ENCODE results near the gene PXT1. TPM values are rescaled to one million over a fixed set of nuclear protein-coding genes. Genes with fewer than 3 reads are reported as not detected.
A peak's percentile ranks its signal among the peaks of the same experiment; 100 is the strongest.

The PXT1 gene
- total RNA-seq: not detected

- peaks cover 0 to 34% (median 6%) of the 10 kb centered on the region in 4 donors for H3K4me1 ChIP-seq
- TF ChIP-seq CTCF (IDR thresholded peaks at IDR 0.05): peak in 1 of 6 experiments; percentile 9
- TF ChIP-seq POLR2A (IDR thresholded peaks at IDR 0.05): peak; percentile 62 to 92
- H3K4me3 ChIP-seq: peak within 1 kb of the TSS; percentile 94 to 99 (median 98)
- H3K27ac ChIP-seq: peak within 1 kb of the TSS; percentile 97 to 99 (median 98)
- no peaks in the 10 kb centered on the region for H3K27me3 ChIP-seq
- peak; percentile 85 to 94 (median 92) for DNase-seq
- no peaks in the 10 kb centered on the region for H3K9me3 ChIP-seq
- H3K36me3 ChIP-seq: no peaks in the 10 kb centered on the region
These were observed at the start of gene PXT1, which contains the start of gene KCTD20 for GRCh38 chr6:36442671-36443470. TSS of gene PXT1 (minus strand) at chr6:36442854. CDS start at chr6:36426082, 16,772 bp downstream. TSS of gene KCTD20 (plus strand) at chr6:36443000. CDS start at chr6:36470098, 27,098 bp downstream.

GRCh38 chr6:36492092-36492491 is 49.4 kb upstream of the PXT1 start:
- TF ChIP-seq CTCF (IDR thresholded peaks at IDR 0.05) (no peak), POLR2A (IDR thresholded peaks at IDR 0.05) (no peak)
- DNase-seq: no peak
- Histone ChIP-seq H3K27ac (no peak overlapping the region), H3K9me3 (no peaks in the 10 kb centered on the region), H3K4me1 (no peaks in the 10 kb centered on the region), H3K27me3 (no peaks in the 10 kb centered on the region), H3K36me3 (peaks cover 0 to 65% (median 0%) of the 10 kb centered on the region in 3 donors), H3K4me3 (no peak overlapping the region)

- no peak overlapping the region for H3K4me3 ChIP-seq
- TF ChIP-seq CTCF (IDR thresholded peaks at IDR 0.05): no peak
- no peak for TF ChIP-seq POLR2A (IDR thresholded peaks at IDR 0.05)
- no peaks in the 10 kb centered on the region for H3K9me3 ChIP-seq
- H3K4me1 ChIP-seq: no peaks in the 10 kb centered on the region
- H3K36me3 ChIP-seq: peaks cover 0 to 65% (median 0%) of the 10 kb centered on the region in 3 donors
- no peak overlapping the region for H3K27ac ChIP-seq
- no peaks in the 10 kb centered on the region for H3K27me3 ChIP-seq
- no peak for DNase-seq
These were observed 48.8 kb upstream of the PXT1 start for GRCh38 chr6:36491378-36491965.

GRCh38 chr6:36489426-36489825 is 46.8 kb upstream of the PXT1 start:
- no peak for TF ChIP-seq CTCF (IDR thresholded peaks at IDR 0.05)
- Histone ChIP-seq H3K36me3 (peaks cover 0 to 62% (median 0%) of the 10 kb centered on the region in 3 donors), H3K4me1 (no peaks in the 10 kb centered on the region), H3K9me3 (no peaks in the 10 kb centered on the region), H3K27ac (no peak overlapping the region), H3K4me3 (no peak overlapping the region), H3K27me3 (no peaks in the 10 kb centered on the region)
- DNase-seq: no peak

- no peak for TF ChIP-seq CTCF (IDR thresholded peaks at IDR 0.05)
- no peak for TF ChIP-seq POLR2A (IDR thresholded peaks at IDR 0.05)
- DNase-seq: no peak
- Histone ChIP-seq H3K4me1 (no peaks in the 10 kb centered on the region), H3K9me3 (no peaks in the 10 kb centered on the region), H3K27me3 (no peaks in the 10 kb centered on the region), H3K4me3 (no peak overlapping the region), H3K36me3 (peaks cover 0 to 55% (median 0%) of the 10 kb centered on the region in 3 donors), H3K27ac (no peak overlapping the region)
These were observed 45.6 kb upstream of the PXT1 start for GRCh38 chr6:36488221-36488620.
